ENCODE measurements around the gene DCC. TPM values are rescaled to one million over a fixed set of nuclear protein-coding genes. Genes with fewer than 3 reads are reported as not detected.

The DCC gene
- total RNA-seq, 1 experiment from 2014 or later: 0.39 TPM

DNA sequence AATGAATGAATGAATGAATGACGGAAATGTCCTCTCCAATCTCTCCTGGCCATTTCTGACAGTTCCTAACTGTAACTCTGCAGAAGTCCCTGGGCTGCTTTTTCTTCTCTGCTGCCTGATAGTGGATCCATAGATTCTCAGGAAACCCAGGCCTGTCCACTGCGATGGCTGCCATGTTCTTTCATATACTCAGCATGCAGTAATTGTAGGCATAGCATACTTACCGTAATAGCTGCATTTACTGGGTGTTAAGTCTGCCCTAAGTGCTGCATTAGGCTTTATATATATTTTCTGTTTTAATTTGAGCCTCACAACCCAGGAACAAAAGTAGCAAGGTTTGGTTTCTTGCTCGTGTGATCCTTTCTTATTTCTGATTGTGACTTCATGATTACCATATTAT, 122.9 kb downstream of the DCC start:
- TF ChIP-seq, protein P1, sequence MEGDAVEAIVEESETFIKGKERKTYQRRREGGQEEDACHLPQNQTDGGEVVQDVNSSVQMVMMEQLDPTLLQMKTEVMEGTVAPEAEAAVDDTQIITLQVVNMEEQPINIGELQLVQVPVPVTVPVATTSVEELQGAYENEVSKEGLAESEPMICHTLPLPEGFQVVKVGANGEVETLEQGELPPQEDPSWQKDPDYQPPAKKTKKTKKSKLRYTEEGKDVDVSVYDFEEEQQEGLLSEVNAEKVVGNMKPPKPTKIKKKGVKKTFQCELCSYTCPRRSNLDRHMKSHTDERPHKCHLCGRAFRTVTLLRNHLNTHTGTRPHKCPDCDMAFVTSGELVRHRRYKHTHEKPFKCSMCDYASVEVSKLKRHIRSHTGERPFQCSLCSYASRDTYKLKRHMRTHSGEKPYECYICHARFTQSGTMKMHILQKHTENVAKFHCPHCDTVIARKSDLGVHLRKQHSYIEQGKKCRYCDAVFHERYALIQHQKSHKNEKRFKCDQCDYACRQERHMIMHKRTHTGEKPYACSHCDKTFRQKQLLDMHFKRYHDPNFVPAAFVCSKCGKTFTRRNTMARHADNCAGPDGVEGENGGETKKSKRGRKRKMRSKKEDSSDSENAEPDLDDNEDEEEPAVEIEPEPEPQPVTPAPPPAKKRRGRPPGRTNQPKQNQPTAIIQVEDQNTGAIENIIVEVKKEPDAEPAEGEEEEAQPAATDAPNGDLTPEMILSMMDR (IDR thresholded peaks at IDR 0.05; ENCODE audit: insufficient read depth in 1 of 2, low read depth in 1 of 2, low read length in 1 of 2, severe bottlenecking in 1 of 2, unreplicated experiment in 1 of 2): no peak
- ChIA-PET CTCF (no interaction called here), POLR2A (no interaction called here)
- Mint-ChIP-seq H3K36me3 (ENCODE audit: insufficient read depth, unreplicated experiment) (no peaks in the 10 kb centered on the region), H3K4me3 (ENCODE audit: unreplicated experiment) (no peak overlapping the region), H3K9me3 (ENCODE audit: unreplicated experiment) (no peaks in the 10 kb centered on the region), H3K27me3 (ENCODE audit: insufficient read depth, unreplicated experiment) (peaks cover 4% of the 10 kb centered on the region), H3K4me1 (ENCODE audit: low read depth, unreplicated experiment) (no peaks in the 10 kb centered on the region), H3K27ac (ENCODE audit: unreplicated experiment) (no peak overlapping the region)
- Histone ChIP-seq H3K4me3 (ENCODE audit: low read depth, low read length) (no peak overlapping the region), H3K27me3 (replicated peaks; ENCODE audit: control insufficient read depth, insufficient read depth, low read length) (no peaks in the 10 kb centered on the region), H3K9me3 (no peaks in the 10 kb centered on the region), H3K4me1 (no peaks in the 10 kb centered on the region), H3K36me3 (ENCODE audit: control insufficient read depth, insufficient read depth, low read length) (no peaks in the 10 kb centered on the region)
- no TSS peak for BruUV-seq (replicated peaks)
- no peak for DNase-seq
- intact Hi-C loops (cut with micrococcal nuclease; ENCODE audit: unreplicated experiment): no loop called here

DNA sequence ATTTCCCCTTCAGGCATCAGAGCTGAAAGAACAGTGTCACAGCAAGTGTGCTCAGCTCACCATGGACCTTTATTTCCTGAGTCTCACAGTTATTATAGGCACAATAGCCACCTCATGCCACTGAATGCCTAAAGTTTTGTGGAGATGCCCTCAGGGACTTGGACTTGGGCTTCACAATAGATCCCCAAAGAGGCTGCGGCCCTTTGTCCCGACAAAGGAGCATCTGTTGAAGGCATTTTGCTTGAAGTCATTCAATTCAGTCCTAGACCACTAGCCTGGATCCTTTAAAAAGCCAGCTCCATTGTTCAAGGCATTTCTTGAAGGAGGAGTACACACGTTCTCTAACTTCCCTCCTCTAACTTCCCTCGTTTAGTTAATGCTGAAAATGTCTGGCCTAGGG, 125.4 kb downstream of the DCC start:
- Histone ChIP-seq H3K4me1 (no peaks in the 10 kb centered on the region), H3K36me3 (ENCODE audit: control insufficient read depth, insufficient read depth, low read length) (no peaks in the 10 kb centered on the region), H3K4me3 (ENCODE audit: low read depth, low read length) (no peak overlapping the region), H3K9me3 (no peaks in the 10 kb centered on the region), H3K27me3 (replicated peaks; ENCODE audit: control insufficient read depth, insufficient read depth, low read length) (no peaks in the 10 kb centered on the region)
- Mint-ChIP-seq H3K4me1 (ENCODE audit: low read depth, unreplicated experiment) (no peaks in the 10 kb centered on the region), H3K4me3 (ENCODE audit: unreplicated experiment) (no peak overlapping the region), H3K9me3 (ENCODE audit: unreplicated experiment) (no peaks in the 10 kb centered on the region), H3K27ac (ENCODE audit: unreplicated experiment) (no peak overlapping the region), H3K27me3 (ENCODE audit: insufficient read depth, unreplicated experiment) (peaks cover 4% of the 10 kb centered on the region), H3K36me3 (ENCODE audit: insufficient read depth, unreplicated experiment) (no peaks in the 10 kb centered on the region)
- TF ChIP-seq, protein P1 (IDR thresholded peaks at IDR 0.05; ENCODE audit: insufficient read depth in 1 of 2, low read depth in 1 of 2, low read length in 1 of 2, severe bottlenecking in 1 of 2, unreplicated experiment in 1 of 2): no peak
- ChIA-PET POLR2A (no interaction called here), CTCF (no interaction called here)
- no peak for DNase-seq
- no TSS peak for BruUV-seq (replicated peaks)
- intact Hi-C loops (cut with micrococcal nuclease; ENCODE audit: unreplicated experiment): no loop called here

DNA sequence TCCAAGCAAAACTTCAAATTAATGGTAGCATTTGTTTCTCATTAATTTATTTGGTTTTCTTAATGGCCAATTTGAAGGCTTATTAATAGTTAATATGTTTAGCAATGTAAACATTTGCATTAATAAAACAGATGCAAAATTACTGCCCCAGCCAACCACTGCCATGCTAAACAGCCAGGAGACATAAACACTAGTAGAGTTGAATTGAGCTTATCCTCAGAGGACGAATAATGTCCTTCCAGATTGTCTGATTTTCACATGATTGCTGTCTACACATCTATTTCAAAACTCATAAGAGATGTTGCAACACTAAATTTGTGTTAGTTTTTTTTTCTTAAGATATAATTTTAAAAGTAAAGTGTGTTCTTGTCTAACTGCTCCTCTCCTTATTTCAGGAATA, 128.5 kb downstream of the DCC start:
- intact Hi-C loops (cut with micrococcal nuclease; ENCODE audit: unreplicated experiment): no loop called here
- no TSS peak for BruUV-seq (replicated peaks)
- H3K27me3 ChIP-seq (replicated peaks; ENCODE audit: control insufficient read depth, insufficient read depth, low read length): no peaks in the 10 kb centered on the region
- H3K4me3 ChIP-seq (ENCODE audit: low read depth, low read length): no peak overlapping the region
- Mint-ChIP-seq H3K4me3 (ENCODE audit: unreplicated experiment) (no peak overlapping the region), H3K27ac (ENCODE audit: unreplicated experiment) (no peak overlapping the region), H3K36me3 (ENCODE audit: insufficient read depth, unreplicated experiment) (no peaks in the 10 kb centered on the region), H3K9me3 (ENCODE audit: unreplicated experiment) (no peaks in the 10 kb centered on the region), H3K4me1 (ENCODE audit: low read depth, unreplicated experiment) (no peaks in the 10 kb centered on the region), H3K27me3 (ENCODE audit: insufficient read depth, unreplicated experiment) (peaks cover 6% of the 10 kb centered on the region)
- H3K9me3 ChIP-seq: no peaks in the 10 kb centered on the region
- POLR2A ChIA-PET: no interaction called here
- DNase-seq: no peak
- H3K4me1 ChIP-seq: no peaks in the 10 kb centered on the region
- CTCF ChIA-PET: no interaction called here
- TF ChIP-seq, protein P1 (IDR thresholded peaks at IDR 0.05; ENCODE audit: insufficient read depth in 1 of 2, low read depth in 1 of 2, low read length in 1 of 2, severe bottlenecking in 1 of 2, unreplicated experiment in 1 of 2): no peak
- H3K36me3 ChIP-seq (ENCODE audit: control insufficient read depth, insufficient read depth, low read length): no peaks in the 10 kb centered on the region

All from Caco-2 (cell line).